Ovary (tissue), 9 donors: ENCODE measurements around the gene SLC35D1. TPM values are rescaled to one million over a fixed set of nuclear protein-coding genes. Genes with fewer than 3 reads are reported as not detected.
"Not testable (repeated sequence)": the region's sequence is repeated elsewhere in the genome, so short reads cannot be mapped to it uniquely, and the experiment has no call there.

Experiments used
- DNase-seq, 5 donors: peaks; one replicate each; pipeline ENCODE4 v3.0.0-alpha.2; 2019 to 2020
- H3K27ac ChIP-seq, 2 donors: fragments of 200-600 bp; one replicate each; pipeline versions ENCODE4 v1.5.1 to v1.8.0; 2019 to 2022
- H3K27me3 ChIP-seq: fragments of 200-600 bp; one replicate; pipeline ENCODE4 v1.8.0; 2022
- H3K36me3 ChIP-seq: fragments of 200-600 bp; sonication (generic); one replicate; pipeline ENCODE4 v1.5.1; 2019
- H3K4me1 ChIP-seq: one replicate; pipeline ENCODE4 v1.8.1; 2013; ENCODE audit warnings: mild to moderate bottlenecking, moderate library complexity; ENCODE audit not compliant: insufficient read depth
- H3K4me3 ChIP-seq: fragments of 200-600 bp; sonication (generic); one replicate; pipeline ENCODE4 v1.5.1; 2017
- H3K9me3 ChIP-seq, 2 donors: fragments of 200-600 bp in 1 of 2; sonication (generic) in 1 of 2; one replicate each; pipeline versions ENCODE4 v1.5.1 to v1.8.1; 2013 to 2019; ENCODE audit warnings: mild to moderate bottlenecking in 1 of 2, moderate library complexity in 1 of 2
- CTCF ChIP-seq, 3 donors: fragments of 450-650 bp in 2 of 3; fragments of 200-600 bp in 1 of 3; IDR thresholded peaks; one replicate each; pipeline versions ENCODE4 v1.5.1 to v1.8.0; 2016 to 2022; ENCODE audit warnings: antibody characterized with exemption in 3 of 3, mild to moderate bottlenecking in 1 of 3
- EP300 ChIP-seq: sonication (generic); formaldehyde crosslinking; IDR thresholded peaks from one replicate; pipeline ENCODE4 v1.6.1; 2017; ENCODE audit warnings: antibody characterized with exemption
- POLR2A ChIP-seq: fragments of 450-650 bp; IDR thresholded peaks from one replicate; pipeline ENCODE4 v1.6.1; 2017; ENCODE audit warnings: antibody characterized with exemption, mild to moderate bottlenecking, moderate library complexity
- WGBS, 3 donors: extraction: QIAGEN DNeasy Blood & Tissue Kit in 1 of 3; methylation state at CpG; one replicate each; pipeline versions ENCODE4 v1.1.5 to v1.1.7; 2013 to 2017; 5-methylcytosine and 5-hydroxymethylcytosine counted together
- intact Hi-C, 4 donors: fragments of 100-400 bp; cut with DNase I; formaldehyde crosslinking; loops; one replicate each; pipeline versions ENCODE4 v1.11.0 to v1.15.1; 2022 to 2023
- polyA plus RNA-seq, 2 donors: library from polyadenylated mRNA; stranded (reverse); fragments of 200-250 nt in 1 of 2; fragments of 350-450 nt in 1 of 2; fragmentation: Illumina TruSeq in 1 of 2; extraction: RNeasy Lipid Tissue Mini Kit (QIAGEN cat#74804) in 1 of 2; gene quantifications; one replicate each; pipeline ENCODE4 v1.2.3, GENCODE V29; 2013 to 2014
- total RNA-seq, 7 donors: library from RNA; depleted of rRNA in 2 of 7; stranded (reverse); fragments of >200 nt in 2 of 7; fragmentation: NEBNext Ultra II Directional in 3 of 7; extraction: Animal tissue kit (Norgen Biotek cat#: 25700) in 3 of 7; gene quantifications; one replicate each; pipeline versions ENCODE4 v1.1.0 to v1.2.4, GENCODE V29; 2016 to 2023
- donor health status: DM: no; HTN: no; CAD: no; lungs with moderate emphysema.
- donor health status: DM: no; HTN: no; CAD: no.
- donor health status: Bipolar disorder and iron deficiency.
- donor health status: DM: yes; HTN: yes; CAD: no.
- donor health status: DM: no; HTN: no; CAD: no.
- donor health status: DM: yes; HTN: yes; CAD: no.

SLC35D1 gene
- total and polyA plus RNA-seq, 9 donors = 5.0 to 16.9 (median 10.3) TPM

GRCh38 chr1:66968574-66968973, 85.4 kb downstream of the SLC35D1 start:
- 58 to 69% (median 65%) methylated on average over 3 of the region's 3 CpGs for WGBS, 3 donors
- TF ChIP-seq POLR2A (no peak), CTCF (IDR thresholded peaks at IDR 0.05) (no peak), EP300 (no peak)
- no peak overlapping the region for H3K4me3 ChIP-seq
- no peaks in the 10 kb centered on the region for H3K9me3 ChIP-seq
- no peaks in the 10 kb centered on the region for H3K4me1 ChIP-seq
- DNase-seq = no peak
- no peaks in the 10 kb centered on the region for H3K36me3 ChIP-seq
- H3K27ac ChIP-seq = no peak overlapping the region
- intact Hi-C loops = no loop called here
- H3K27me3 ChIP-seq = no peaks in the 10 kb centered on the region

GRCh38 chr1:66966188-66966873, 87.6 kb downstream of the SLC35D1 start:
- intact Hi-C loops, H3K9me3 ChIP-seq, H3K4me1 ChIP-seq, H3K27ac ChIP-seq, H3K36me3 ChIP-seq, H3K27me3 ChIP-seq, DNase-seq, H3K4me3 ChIP-seq: not testable (repeated sequence)
- WGBS, 3 donors = 96 to 98% (median 97%) methylated on average over 7 of the region's 7 CpGs

- no peaks in the 10 kb centered on the region for H3K27me3 ChIP-seq
- 95 to 97% (median 96%) methylated on average over 3 of the region's 3 CpGs for WGBS, 3 donors
- H3K9me3 ChIP-seq = no peaks in the 10 kb centered on the region
- H3K36me3 ChIP-seq = no peaks in the 10 kb centered on the region
- intact Hi-C loops = no loop called here
- H3K27ac ChIP-seq = no peak overlapping the region
- no peak overlapping the region for H3K4me3 ChIP-seq
- no peak for TF ChIP-seq EP300
- TF ChIP-seq POLR2A = no peak
- TF ChIP-seq CTCF (IDR thresholded peaks at IDR 0.05) = no peak
- H3K4me1 ChIP-seq = no peaks in the 10 kb centered on the region
- no peak for DNase-seq
Measured at GRCh38 chr1:66957938-66958337, 96.0 kb downstream of the SLC35D1 start.

- Histone ChIP-seq H3K36me3 (no peaks in the 10 kb centered on the region), H3K27me3 (no peaks in the 10 kb centered on the region), H3K4me3 (no peak overlapping the region), H3K9me3 (no peaks in the 10 kb centered on the region), H3K27ac (no peak overlapping the region), H3K4me1 (no peaks in the 10 kb centered on the region)
- 88 to 93% (median 93%) methylated on average over 4 of the region's 4 CpGs for WGBS, 3 donors
- no peak for TF ChIP-seq CTCF (IDR thresholded peaks at IDR 0.05)
- no peak for TF ChIP-seq POLR2A
- no peak for TF ChIP-seq EP300
- intact Hi-C loops = no loop called here
- no peak for DNase-seq
Measured at GRCh38 chr1:66954208-66954607, 99.7 kb downstream of the SLC35D1 start.

- Histone ChIP-seq H3K36me3 (no peaks in the 10 kb centered on the region), H3K27me3 (no peaks in the 10 kb centered on the region), H3K9me3 (no peaks in the 10 kb centered on the region), H3K27ac (no peak overlapping the region), H3K4me3 (no peak overlapping the region), H3K4me1 (peaks cover 2% of the 10 kb centered on the region)
- WGBS, 3 donors = 84 to 92% (median 89%) methylated on average over 6 of the region's 6 CpGs
- DNase-seq = no peak
- TF ChIP-seq CTCF (IDR thresholded peaks at IDR 0.05) (no peak), EP300 (no peak), POLR2A (no peak)
- intact Hi-C loops = no loop called here
Measured at GRCh38 chr1:66951513-66951912, 102.4 kb downstream of the SLC35D1 start.
